Activated gamma-delta T cell (primary cell): ENCODE measurements around the gene PTPRA.

Experiments used
- DNase-seq: peaks from one replicate; lab custom pipeline; 2025; lab: John Stamatoyannopoulos, UW

Gene PTPRA

GRCh38 chr20:2922957-2923356 is 49.7 kb downstream of the PTPRA start:
- no peak for DNase-seq

DNA sequence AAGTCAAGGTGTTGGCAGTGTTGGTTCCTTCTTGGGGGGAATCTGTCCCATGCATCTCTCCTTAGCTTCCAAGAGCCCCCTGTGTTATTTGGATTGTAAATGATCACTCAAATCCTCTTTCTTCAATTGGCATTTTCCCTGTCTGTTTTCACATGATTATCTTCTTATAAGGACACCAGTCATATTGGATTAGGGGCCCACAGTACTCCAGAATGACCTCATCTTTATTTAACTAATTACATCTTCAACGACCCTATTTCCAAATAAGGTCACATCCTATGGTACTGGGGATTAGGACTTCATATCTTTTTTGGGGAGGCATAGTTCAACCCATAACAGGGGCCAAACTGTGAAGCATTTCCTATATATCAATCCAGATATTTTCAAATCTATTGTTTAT is 57.3 kb downstream of the PTPRA start:
- DNase-seq = no peak

GRCh38 chr20:2932498-2932897 is 59.2 kb downstream of the PTPRA start:
- DNase-seq = no peak

- DNase-seq = no peak
Measured at GRCh38 chr20:2937902-2938301, 64.6 kb downstream of the PTPRA start.

DNA sequence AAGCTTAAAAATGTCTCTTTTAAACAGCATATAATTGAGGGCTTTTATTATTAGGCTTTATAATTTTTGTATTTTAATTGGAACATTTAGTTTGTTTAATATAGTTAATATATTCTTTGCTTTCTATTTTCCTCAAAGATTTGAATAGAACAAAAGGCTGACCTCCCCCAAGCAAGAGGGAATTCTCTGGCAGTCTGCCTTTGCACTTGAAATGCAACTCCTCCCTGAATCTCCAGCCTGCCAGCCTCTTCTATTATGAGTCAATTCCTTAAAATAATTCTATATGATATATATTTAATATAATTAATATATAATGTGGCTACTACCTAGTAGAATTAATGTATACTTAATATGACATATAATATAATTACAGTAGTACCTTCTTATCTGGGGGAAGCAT is 69.2 kb downstream of the PTPRA start:
- no peak for DNase-seq

GRCh38 chr20:2946988-2947961 is 74.0 kb downstream of the PTPRA start:
- no peak for DNase-seq

DNA sequence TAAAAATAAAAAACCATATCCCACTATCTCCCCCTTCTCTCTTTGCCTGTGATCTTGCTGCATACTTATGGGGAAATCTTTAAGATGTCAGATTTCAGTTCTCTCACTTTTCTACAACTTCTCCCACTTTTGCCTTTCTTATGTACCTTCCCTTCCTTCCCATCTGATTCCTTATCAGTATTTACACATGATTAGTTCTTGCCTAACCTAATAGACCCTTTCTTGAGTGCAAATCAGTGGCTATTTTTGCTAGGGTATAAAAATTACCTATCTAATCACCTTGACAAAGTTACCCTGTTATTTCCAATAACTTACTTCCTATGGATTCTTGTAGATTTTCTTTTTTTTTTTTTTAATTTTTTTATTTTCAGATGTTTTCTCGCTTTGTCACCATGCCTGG is 75.7 kb downstream of the PTPRA start:
- no peak for DNase-seq

DNA sequence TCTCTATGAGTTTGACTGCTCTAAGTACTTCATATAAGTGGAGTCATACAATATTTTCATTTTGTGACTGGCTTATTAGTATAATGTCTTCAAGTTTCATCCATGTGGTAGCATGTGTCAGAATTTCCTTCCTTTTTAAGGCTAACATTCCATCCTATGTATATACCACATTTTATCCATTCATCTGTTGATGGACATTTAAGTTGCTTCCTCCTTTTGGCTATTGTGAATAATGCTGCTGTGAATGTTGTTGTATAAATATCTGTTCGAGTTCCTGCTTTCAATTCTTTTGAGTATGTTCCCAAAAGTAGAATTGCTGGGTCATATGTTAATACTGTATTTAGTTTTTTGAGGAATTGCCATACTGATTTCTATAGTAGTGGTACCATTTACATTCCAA is 79.5 kb downstream of the PTPRA start:
- DNase-seq = no peak

DNA sequence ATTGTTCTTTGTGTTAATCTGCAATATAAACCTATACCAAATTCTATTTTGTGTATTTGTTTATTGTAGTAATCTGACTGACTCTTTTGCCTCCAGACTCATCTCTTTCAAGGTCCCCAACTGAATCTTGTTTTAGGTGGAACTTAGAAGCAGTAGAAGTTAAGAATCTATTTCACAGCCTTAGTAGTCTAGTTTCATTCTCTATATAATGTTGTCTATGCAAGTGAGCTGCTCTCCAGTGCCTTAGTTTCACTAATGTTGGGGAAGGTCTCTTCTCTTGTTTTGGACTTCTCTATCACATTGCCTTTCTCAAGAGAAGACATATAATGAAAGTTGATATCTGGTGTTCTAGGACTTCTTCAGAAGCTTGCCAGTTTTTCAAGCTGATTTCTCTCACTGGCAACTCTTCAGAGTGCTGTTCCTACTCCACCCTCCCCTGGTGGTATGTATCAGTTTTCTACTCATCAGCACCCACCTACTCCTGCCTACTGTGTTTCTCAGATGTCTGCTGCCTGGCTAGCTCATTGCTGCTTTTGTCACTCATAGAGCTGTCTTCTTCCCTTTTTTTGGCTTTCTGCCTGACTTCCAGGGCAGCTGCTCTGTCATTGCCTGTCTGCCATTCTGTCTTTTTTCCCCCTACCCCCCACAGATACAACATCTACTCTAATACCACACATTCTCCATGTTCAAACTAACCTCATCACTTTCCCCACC is 82.1 kb downstream of the PTPRA start:
- DNase-seq = no peak

GRCh38 chr20:2956480-2956879 is 83.2 kb downstream of the PTPRA start:
- DNase-seq = no peak

- no peak for DNase-seq
Measured at GRCh38 chr20:2967841-2968240, 94.6 kb downstream of the PTPRA start.

DNA sequence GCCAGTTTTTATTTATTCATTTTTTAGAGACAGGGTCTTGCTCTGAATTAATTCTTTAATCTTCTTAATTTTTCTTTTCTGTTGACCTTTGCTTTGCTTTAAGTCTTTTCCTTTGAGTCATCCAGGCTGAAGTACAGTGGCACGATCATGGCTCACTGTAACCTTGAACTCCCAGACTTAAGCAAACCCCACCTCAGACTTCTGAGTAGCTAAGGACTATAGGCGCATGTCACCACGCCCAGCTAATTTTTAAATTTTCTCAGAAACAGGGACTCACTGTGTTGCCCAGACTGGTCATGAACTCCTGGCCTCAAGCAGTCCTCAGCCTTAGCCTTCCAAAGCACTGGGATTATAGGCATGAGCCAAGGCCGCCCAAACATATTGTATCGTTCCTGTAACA is 98.8 kb downstream of the PTPRA start:
- no peak for DNase-seq

DNA sequence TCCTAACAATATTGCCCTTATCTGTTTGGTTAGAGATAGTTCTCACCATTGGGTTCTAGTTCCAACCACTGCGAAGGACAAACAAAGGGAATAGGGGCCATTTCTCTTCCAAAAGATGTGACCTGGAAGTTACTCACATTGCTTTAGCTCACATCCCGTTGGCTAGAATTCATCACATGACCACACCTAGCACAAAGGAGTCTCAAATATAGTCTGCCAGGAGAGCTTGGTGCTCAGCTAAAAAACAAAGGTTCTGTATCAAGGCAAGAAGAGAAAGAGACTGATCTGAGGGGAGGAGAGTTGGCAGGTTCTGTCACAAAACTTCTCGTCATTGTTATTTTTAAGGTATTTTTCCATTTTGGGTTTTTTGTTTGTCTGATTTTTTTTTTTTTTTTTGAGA is 100.3 kb downstream of the PTPRA start:
- DNase-seq = no peak

- no peak for DNase-seq
Measured at GRCh38 chr20:2978519-2978918, 105.2 kb downstream of the PTPRA start.

DNA sequence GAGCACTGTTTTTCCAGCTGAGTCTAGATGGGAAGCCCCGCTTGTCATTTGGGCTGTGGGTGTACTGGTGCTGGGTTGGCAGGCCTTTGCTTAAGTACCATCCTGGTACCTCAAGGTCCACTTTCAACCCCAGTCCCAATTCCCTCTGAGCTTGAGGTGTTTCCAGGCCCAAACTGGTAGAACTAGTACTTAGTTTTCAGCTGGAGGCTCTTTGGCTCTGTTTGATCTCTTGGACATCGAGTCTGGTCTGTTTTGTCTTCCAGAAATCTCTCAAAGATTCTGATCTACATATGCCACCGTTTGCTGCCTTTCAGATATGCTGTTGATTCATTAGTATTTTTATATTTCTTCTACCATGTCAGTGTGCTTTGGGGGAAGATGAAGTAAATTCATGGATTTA is 108.4 kb downstream of the PTPRA start:
- no peak for DNase-seq

DNA sequence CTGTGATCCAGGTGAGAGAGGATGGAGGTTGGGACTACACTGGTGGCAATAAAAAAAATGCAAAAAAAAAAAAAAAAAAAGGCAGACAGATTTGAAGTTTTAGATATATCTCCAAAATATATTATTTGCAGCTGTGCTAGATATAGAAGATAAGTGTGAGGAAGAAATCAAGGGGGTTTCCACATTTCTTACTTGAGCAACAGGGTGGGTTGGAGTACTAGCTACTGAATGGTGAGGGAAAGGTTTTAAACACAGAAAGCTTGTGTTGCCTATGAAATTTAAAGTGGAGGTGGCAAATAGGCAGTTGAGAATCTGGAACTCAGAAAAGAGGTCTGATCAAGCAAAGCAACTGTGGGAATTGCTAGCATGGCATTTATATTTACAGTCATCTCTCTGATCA is 110.2 kb downstream of the PTPRA start:
- no peak for DNase-seq

GRCh38 chr20:2984028-2984501 is 110.8 kb downstream of the PTPRA start:
- no peak for DNase-seq

DNA sequence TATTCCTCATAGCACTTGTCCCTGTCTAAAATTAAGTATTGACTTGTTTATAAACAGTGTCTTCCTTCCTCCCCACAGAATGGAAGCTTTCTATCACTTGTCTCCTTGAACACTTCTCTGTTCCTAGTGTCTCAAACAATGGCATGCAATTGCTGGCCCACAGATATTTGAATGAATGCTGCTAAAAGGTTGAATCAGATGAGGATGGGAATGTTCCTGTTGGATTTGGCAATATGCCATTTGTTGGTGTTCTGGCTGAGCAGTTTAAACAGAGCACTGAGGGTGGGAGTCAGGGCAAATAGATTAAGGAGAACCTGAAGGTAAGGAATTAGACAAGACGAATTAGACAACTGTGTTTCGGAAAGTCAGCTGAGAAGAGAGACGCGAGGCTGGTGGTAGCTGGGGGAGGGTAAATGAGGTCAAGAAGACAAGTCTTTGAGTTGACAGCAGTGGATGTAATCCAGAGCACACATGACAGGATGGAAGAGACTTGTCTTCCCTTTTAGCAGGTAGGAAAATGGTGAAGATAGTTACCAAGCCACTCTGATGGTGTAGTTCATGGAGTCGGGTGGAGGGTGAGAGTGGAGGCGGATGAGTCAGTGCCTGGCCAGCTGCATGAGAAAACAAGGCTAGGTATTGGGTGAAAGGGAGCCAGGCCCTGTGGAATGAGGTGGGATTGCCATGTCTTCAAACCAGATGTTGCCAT is 111.8 kb downstream of the PTPRA start:
- no peak for DNase-seq

GRCh38 chr20:2986466-2986865 is 113.2 kb downstream of the PTPRA start:
- DNase-seq = no peak

DNA sequence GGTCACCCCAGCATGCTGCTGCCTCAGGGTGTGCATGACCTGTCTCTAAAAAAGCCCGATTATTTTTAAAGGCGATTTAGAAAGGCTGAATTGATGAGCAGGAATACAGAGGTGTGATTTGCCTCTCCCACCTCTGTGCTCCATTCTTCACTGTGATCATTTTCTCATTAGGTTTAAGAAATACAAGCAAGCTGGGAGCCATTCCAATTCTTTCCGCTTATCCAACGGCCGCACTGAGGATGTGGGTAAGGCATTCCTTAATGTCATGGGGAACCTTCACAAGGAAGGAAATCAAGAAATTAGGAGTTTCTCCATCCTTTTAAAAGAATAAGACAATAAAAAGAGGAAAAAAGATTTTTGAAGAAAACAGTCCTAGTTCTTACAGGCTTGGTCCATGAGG is 114.6 kb downstream of the PTPRA start:
- DNase-seq = no peak

DNA sequence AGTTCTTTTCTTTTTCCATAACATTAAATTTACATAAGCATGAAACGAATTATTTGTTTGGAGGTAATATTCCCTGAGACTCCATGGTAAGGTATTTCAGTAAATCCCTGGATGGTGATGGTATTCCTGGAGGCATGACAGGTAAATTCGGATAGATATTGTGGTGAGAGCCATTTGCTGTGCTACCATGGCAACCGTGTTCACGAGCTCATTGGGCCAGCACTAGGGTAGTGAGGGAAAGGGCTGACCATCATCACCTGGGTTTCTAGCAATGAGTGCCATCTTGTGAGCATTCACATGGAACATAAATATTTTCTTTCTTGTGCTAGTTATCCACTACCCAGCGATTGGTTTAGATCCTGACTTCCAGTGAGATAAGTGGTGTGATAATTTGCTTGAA is 118.3 kb downstream of the PTPRA start:
- DNase-seq = no peak

DNA sequence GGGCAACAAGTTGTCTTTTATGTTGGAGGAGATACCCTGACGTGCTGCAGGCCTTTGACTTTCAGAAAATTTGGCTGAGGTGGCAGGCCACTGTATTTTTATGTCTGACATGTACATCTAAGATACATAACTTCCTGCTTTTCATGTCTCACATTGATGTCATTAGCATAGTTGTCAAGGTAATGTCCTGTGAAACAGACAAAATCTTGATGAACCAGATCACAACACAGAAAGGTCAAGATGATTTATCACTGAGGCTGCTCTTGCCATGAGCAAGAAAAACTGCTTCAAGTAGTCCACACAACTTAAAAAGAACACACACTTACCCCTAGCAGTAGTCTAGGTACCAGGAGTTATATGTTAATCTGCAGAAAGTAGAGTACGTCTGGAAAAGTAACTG is 120.0 kb downstream of the PTPRA start:
- no peak for DNase-seq

DNA sequence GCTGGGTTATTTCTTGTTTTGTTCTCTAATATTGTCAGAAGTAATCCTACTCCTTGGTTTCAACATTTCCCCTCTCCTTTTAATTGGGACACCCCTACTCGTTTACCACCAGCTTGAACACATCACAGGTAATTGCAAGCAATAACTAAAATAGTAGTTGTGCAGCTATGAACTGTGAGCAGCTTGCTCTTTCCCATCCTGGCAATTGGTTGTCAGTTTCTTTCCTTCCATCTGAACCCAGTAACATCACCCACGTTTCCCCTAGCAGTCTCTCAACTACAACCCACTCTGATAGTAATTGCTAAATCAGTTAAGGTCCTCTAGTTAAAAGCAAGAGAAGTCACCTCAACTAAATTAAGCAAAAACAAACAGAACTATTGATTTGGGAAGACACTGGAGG is 122.5 kb downstream of the PTPRA start:
- DNase-seq = no peak
